Uterus (tissue), 4 donors: ENCODE measurements around the gene SCO1. TPM values are rescaled to one million over a fixed set of nuclear protein-coding genes. Genes with fewer than 3 reads are reported as not detected.

Experiments
- DNase-seq, 2 donors: peaks; one replicate each; pipeline ENCODE4 v3.0.0-alpha.2; 2019 to 2020
- H3K27ac ChIP-seq, 2 donors: fragments of 200-600 bp; sonication (generic); 1 replicate in 1 of 2; 2 replicates in 1 of 2; pipeline ENCODE4 v1.5.1; 2016 to 2018
- H3K27me3 ChIP-seq, 2 donors: fragments of 200-600 bp; sonication (generic); one replicate each; pipeline ENCODE4 v1.5.1; 2018 to 2019; ENCODE audit warnings: control low read depth in 1 of 2
- H3K36me3 ChIP-seq, 2 donors: fragments of 200-600 bp; sonication (generic); one replicate each; pipeline ENCODE4 v1.5.1; 2019; ENCODE audit warnings: control low read depth in 1 of 2
- H3K4me1 ChIP-seq, 2 donors: fragments of 200-600 bp; sonication (generic); one replicate each; pipeline ENCODE4 v1.5.1; 2018 to 2019; ENCODE audit warnings: control low read depth in 1 of 2
- H3K4me3 ChIP-seq, 2 donors: fragments of 200-600 bp; sonication (generic); 1 replicate in 1 of 2; 2 replicates in 1 of 2; pipeline ENCODE4 v1.5.1; 2018 to 2019; ENCODE audit warnings: mild to moderate bottlenecking in 1 of 2
- H3K9me3 ChIP-seq, 2 donors: fragments of 200-600 bp; sonication (generic); one replicate each; pipeline ENCODE4 v1.5.1; 2019; ENCODE audit warnings: control low read depth in 1 of 2
- POLR2A ChIP-seq, 2 donors: fragments of 450-650 bp; IDR thresholded peaks; one replicate each; pipeline ENCODE4 v1.6.1; 2016; ENCODE audit warnings: antibody characterized with exemption in 2 of 2, mild to moderate bottlenecking in 1 of 2, moderate library complexity in 1 of 2
- intact Hi-C: fragments of 100-400 bp; cut with DNase I; formaldehyde crosslinking; loops from one replicate; pipeline ENCODE4 v1.15.1; 2023; ENCODE audit warnings: low total_unique reads
- total RNA-seq, 4 donors: library from RNA; depleted of rRNA in 3 of 4; stranded (reverse); fragments of >200 nt in 3 of 4; gene quantifications; one replicate each; pipeline versions ENCODE4 v1.1.0 to v1.2.4, GENCODE V29; 2014 to 2023
- TF ChIP-seq, protein P1 (sequence below), 4 experiments: fragments of 200-600 bp in 2 of 4; fragments of 450-650 bp in 2 of 4; sonication (generic) in 2 of 4; IDR thresholded peaks; one replicate each; pipeline ENCODE4 v1.5.1; 2016 to 2019; ENCODE audit warnings: antibody characterized with exemption in 4 of 4, mild to moderate bottlenecking in 2 of 4, moderate library complexity in 1 of 4
- donor health status: DM: yes; HTN: yes; CAD: no.

The SCO1 gene
- total RNA-seq, 4 donors from 2014 or later, result 7.4 to 27.0 (median 16.3) TPM

DNA sequence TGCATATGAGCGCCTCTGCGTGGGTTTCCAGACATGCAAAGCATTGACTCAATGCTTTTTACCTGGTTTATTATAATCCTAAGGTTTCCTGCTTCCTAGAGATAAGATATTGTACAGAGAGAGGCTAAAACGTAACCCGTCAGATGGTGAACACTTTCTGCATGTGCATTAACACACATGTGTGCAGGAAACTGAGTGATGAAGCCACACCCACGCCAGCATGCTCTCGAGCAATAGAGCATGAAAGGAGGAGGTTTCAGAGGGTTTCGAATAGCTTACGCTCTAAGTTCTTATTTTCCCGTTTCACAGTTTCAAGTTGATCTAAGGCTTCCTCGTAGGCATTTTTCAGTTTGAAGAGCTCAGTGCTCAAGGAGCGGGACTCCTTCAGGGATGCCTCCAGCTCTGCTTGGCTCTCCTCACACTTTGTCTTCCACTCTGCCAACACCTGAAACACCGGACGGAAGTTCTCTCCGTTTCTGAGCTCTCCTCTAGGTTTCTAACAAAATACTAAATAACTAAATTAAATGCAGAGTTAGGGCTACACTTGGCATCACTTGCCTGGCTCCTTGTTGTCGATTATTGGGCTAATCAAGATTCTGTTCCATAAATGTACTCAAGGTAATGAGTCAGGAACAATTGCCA is 63.5 kb downstream of the SCO1 start:
- no peaks in the 10 kb centered on the region for H3K27me3 ChIP-seq
- intact Hi-C loops, result no loop called here
- H3K4me3 ChIP-seq, result no peak overlapping the region
- DNase-seq, result no peak
- no peak overlapping the region for H3K27ac ChIP-seq
- H3K4me1 ChIP-seq, result no peaks in the 10 kb centered on the region
- TF ChIP-seq, protein P1, sequence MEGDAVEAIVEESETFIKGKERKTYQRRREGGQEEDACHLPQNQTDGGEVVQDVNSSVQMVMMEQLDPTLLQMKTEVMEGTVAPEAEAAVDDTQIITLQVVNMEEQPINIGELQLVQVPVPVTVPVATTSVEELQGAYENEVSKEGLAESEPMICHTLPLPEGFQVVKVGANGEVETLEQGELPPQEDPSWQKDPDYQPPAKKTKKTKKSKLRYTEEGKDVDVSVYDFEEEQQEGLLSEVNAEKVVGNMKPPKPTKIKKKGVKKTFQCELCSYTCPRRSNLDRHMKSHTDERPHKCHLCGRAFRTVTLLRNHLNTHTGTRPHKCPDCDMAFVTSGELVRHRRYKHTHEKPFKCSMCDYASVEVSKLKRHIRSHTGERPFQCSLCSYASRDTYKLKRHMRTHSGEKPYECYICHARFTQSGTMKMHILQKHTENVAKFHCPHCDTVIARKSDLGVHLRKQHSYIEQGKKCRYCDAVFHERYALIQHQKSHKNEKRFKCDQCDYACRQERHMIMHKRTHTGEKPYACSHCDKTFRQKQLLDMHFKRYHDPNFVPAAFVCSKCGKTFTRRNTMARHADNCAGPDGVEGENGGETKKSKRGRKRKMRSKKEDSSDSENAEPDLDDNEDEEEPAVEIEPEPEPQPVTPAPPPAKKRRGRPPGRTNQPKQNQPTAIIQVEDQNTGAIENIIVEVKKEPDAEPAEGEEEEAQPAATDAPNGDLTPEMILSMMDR (IDR thresholded peaks at IDR 0.05), result no peak
- TF ChIP-seq POLR2A (IDR thresholded peaks at IDR 0.05), result no peak
- no peaks in the 10 kb centered on the region for H3K36me3 ChIP-seq
- H3K9me3 ChIP-seq, result no peaks in the 10 kb centered on the region

DNA sequence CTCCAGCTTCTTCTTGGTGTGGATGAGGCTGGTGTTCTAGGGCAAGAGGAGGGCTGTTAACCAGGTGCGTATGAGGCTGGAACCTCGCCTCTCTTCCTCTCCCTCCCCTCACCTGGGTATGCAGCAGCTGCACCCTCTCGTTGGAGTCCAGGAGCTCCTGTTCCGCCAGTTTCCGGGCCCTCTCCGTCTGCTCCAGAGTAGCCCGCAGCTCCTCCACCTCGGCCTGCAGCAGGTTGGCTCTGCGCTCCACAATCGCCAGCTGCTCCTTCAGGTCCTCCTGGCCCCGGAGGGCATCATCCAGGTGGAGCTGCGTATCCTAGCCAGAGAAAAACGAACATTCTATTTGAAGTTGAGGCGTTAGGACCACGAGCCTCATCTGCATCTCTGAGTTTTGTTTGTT is 65.6 kb downstream of the SCO1 start:
- Histone ChIP-seq H3K4me3 (no peak overlapping the region), H3K9me3 (no peaks in the 10 kb centered on the region), H3K27ac (no peak overlapping the region), H3K27me3 (no peaks in the 10 kb centered on the region), H3K4me1 (no peaks in the 10 kb centered on the region), H3K36me3 (no peaks in the 10 kb centered on the region)
- no peak for DNase-seq
- intact Hi-C loops, result no loop called here
- TF ChIP-seq, protein P1 (IDR thresholded peaks at IDR 0.05), result no peak
- no peak for TF ChIP-seq POLR2A (IDR thresholded peaks at IDR 0.05)

DNA sequence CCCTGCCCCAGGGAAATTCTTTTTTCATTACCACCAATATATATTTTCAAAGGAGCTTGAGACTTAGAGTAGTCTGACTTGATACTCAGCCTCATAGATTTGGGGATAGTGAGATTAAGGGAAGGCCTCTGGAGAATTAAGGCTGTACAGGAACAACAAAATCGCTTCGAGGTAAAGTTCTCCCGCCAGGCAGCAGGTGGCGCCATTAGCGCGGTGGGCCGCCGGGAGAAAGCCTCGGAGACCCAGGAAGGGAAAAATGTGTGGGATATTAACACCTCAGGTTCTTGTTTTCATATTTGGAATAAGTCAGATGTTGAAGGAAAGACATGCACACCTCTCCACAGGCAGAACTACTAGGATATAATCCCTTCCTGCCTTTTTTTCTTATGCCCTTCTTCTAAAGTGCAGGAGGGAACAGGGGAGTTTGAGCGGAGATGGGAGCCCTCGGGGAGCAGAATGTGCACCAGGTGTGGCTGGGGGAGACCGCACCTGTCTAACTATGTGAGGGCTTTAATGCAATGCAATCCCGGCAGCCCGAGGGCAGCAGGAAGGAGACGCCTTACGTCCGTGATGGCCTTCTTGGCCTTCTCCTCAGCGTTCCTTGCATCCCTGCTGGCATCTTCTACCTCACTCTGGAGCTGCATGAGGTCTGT is 66.2 kb downstream of the SCO1 start:
- intact Hi-C loops, result no loop called here
- TF ChIP-seq, protein P1 (IDR thresholded peaks at IDR 0.05), result peak; percentile 29 to 68 (median 36)
- no peak for TF ChIP-seq POLR2A (IDR thresholded peaks at IDR 0.05)
- Histone ChIP-seq H3K36me3 (no peaks in the 10 kb centered on the region), H3K27ac (no peak overlapping the region), H3K4me1 (no peaks in the 10 kb centered on the region), H3K27me3 (no peaks in the 10 kb centered on the region), H3K9me3 (no peaks in the 10 kb centered on the region), H3K4me3 (no peak overlapping the region)
- DNase-seq, result no peak

DNA sequence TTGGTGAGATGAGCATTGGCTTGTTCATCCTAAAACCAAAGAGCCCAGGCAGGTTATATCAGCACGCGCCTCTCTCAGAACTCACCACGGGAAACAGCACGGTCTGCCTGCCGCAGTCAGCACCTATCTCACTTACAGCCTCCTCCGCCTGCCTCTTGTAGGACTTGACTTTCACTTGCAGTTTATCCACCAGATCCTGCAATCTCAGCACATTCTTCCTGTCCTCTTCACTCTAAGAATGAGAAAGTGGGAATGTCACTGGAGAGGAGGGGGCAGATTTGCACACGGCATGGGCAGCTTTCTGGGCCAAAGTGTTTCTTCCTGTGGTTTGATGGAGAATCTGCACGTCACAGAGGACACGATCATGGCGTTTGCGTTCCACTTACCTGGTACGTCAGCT is 67.6 kb downstream of the SCO1 start:
- H3K27me3 ChIP-seq, result no peaks in the 10 kb centered on the region
- no peaks in the 10 kb centered on the region for H3K36me3 ChIP-seq
- no peaks in the 10 kb centered on the region for H3K4me1 ChIP-seq
- no peak for DNase-seq
- H3K27ac ChIP-seq, result no peak overlapping the region
- TF ChIP-seq, protein P1 (IDR thresholded peaks at IDR 0.05), result no peak
- no peak for TF ChIP-seq POLR2A (IDR thresholded peaks at IDR 0.05)
- H3K4me3 ChIP-seq, result no peak overlapping the region
- intact Hi-C loops, result no loop called here
- H3K9me3 ChIP-seq, result no peaks in the 10 kb centered on the region

DNA sequence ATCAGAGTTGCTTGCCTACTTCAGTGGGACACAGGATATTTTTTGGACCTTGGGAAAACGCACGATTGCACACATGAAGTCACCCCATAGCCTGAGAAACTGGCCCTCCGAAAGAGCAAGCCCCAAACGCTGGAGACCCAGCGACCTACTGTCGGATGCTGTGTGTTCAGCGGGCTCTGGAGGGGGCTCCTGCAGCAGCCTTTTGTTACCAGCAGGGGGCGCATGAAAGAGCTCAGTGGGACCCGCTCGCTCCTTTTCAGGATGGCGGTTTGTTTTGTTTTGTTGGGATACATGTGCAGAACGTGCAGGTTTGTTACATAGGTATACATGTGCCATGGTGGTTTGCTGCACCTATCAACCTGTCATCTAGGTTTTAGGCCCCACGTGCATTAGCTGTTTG is 68.6 kb downstream of the SCO1 start:
- Histone ChIP-seq H3K9me3 (no peaks in the 10 kb centered on the region), H3K27me3 (no peaks in the 10 kb centered on the region), H3K4me1 (no peaks in the 10 kb centered on the region), H3K27ac (no peak overlapping the region), H3K36me3 (no peaks in the 10 kb centered on the region), H3K4me3 (no peak overlapping the region)
- TF ChIP-seq, protein P1 (IDR thresholded peaks at IDR 0.05), result peak in 1 of 4 experiments; percentile 6
- TF ChIP-seq POLR2A (IDR thresholded peaks at IDR 0.05), result no peak
- intact Hi-C loops, result no loop called here
- DNase-seq, result no peak
